ENCODE data around the gene TBRG4.

DNA sequence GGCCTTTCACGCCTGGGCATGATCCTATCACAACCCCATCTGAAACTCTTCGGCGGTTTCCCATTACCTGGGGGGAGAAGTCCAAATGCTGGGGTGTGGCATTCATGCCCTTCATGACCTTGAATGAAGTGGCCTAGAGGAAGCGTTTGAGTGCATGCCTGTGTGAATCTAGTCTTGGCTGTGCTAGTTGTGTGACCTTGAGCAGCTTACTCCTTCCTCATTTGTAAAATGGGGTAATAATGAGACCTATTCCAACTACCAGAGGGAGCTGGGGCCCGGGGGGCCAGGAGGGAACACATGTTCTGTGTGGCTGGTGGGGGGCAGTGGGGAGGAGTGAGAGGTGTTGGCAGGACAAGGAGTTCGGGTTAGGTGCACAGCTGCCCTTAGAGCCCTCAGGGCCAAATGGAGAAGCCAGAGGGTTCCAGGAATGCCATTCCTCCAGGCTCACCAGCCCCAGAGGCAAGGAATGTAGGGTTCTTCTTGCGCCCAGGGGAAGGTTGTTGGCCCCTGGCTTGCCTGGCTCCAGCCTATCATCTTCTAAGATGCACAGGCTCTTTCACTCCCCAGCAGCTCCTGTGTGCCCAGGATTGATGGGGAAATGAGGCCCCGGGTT, 21.3 kb upstream of the TBRG4 start:
- TF ChIP-seq, protein P1, sequence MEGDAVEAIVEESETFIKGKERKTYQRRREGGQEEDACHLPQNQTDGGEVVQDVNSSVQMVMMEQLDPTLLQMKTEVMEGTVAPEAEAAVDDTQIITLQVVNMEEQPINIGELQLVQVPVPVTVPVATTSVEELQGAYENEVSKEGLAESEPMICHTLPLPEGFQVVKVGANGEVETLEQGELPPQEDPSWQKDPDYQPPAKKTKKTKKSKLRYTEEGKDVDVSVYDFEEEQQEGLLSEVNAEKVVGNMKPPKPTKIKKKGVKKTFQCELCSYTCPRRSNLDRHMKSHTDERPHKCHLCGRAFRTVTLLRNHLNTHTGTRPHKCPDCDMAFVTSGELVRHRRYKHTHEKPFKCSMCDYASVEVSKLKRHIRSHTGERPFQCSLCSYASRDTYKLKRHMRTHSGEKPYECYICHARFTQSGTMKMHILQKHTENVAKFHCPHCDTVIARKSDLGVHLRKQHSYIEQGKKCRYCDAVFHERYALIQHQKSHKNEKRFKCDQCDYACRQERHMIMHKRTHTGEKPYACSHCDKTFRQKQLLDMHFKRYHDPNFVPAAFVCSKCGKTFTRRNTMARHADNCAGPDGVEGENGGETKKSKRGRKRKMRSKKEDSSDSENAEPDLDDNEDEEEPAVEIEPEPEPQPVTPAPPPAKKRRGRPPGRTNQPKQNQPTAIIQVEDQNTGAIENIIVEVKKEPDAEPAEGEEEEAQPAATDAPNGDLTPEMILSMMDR (IDR thresholded peaks at IDR 0.05) = no peak
- no peak for TF ChIP-seq POLR2A (IDR thresholded peaks at IDR 0.05)

Measured in ovary (tissue), 3 donors.